H7 (cell line): ENCODE measurements around the gene FXYD3. TPM values are rescaled to one million over a fixed set of nuclear protein-coding genes. Genes with fewer than 3 reads are reported as not detected.
"Not testable (repeated sequence)": the region's sequence is repeated elsewhere in the genome, so short reads cannot be mapped to it uniquely, and the experiment has no call there.

Experiments used
- DNase-seq: peaks from one replicate; pipeline ENCODE4 v3.0.0; 2012
- H3K27me3 ChIP-seq: 2 replicates; pipeline ENCODE4 v1.6.0; 2011; ENCODE audit warnings: mild to moderate bottlenecking, low read length; ENCODE audit not compliant: control insufficient read depth, insufficient read depth
- H3K36me3 ChIP-seq: replicated peaks from 2 replicates; pipeline ENCODE4 v1.5.1; 2011; ENCODE audit warnings: low read length; ENCODE audit not compliant: control insufficient read depth, insufficient read depth
- H3K4me3 ChIP-seq: 2 replicates; pipeline ENCODE4 v1.5.1; 2011; ENCODE audit warnings: low read depth, mild to moderate bottlenecking, control low read depth, low read length, moderate library complexity; ENCODE audit not compliant: insufficient read depth
- total RNA-seq: library from RNA; depleted of rRNA; stranded (reverse); fragments of >200 nt; shearing (Covaris generic); gene quantifications from 2 replicates; pipeline ENCODE4 v1.2.3, GENCODE V29; 2014

The FXYD3 gene
- total RNA-seq, 1 experiment from 2014 or later: not detected

GRCh38 chr19:35122687-35123551, 7.3 kb downstream of the FXYD3 start:
- no peaks in the 10 kb centered on the region for H3K36me3 ChIP-seq
- no peak overlapping the region for H3K4me3 ChIP-seq
- no peaks in the 10 kb centered on the region for H3K27me3 ChIP-seq
- peak; percentile 75 for DNase-seq

- DNase-seq: no peak
- H3K36me3 ChIP-seq: no peaks in the 10 kb centered on the region
- H3K27me3 ChIP-seq: no peaks in the 10 kb centered on the region
- H3K4me3 ChIP-seq: no peak overlapping the region
These were observed 8.0 kb downstream of the FXYD3 start for GRCh38 chr19:35123573-35123972.

- no peaks in the 10 kb centered on the region for H3K27me3 ChIP-seq
- no peaks in the 10 kb centered on the region for H3K36me3 ChIP-seq
- DNase-seq: no peak
- peak overlapping the region; percentile 17; the same call in 1 of the 2 replicates for H3K4me3 ChIP-seq
These were observed 8.8 kb downstream of the FXYD3 start for GRCh38 chr19:35124098-35125060.

GRCh38 chr19:35125270-35125717, 9.7 kb downstream of the FXYD3 start:
- DNase-seq: no peak
- Histone ChIP-seq H3K36me3 (no peaks in the 10 kb centered on the region), H3K27me3 (no peaks in the 10 kb centered on the region), H3K4me3 (no peak overlapping the region)

GRCh38 chr19:35125749-35126623, 10.4 kb downstream of the FXYD3 start:
- H3K36me3 ChIP-seq: no peaks in the 10 kb centered on the region
- no peaks in the 10 kb centered on the region for H3K27me3 ChIP-seq
- H3K4me3 ChIP-seq: no peak overlapping the region
- no peak for DNase-seq

- no peak overlapping the region for H3K4me3 ChIP-seq
- no peaks in the 10 kb centered on the region for H3K36me3 ChIP-seq
- no peaks in the 10 kb centered on the region for H3K27me3 ChIP-seq
- DNase-seq: peak; percentile 71
These were observed 11.0 kb downstream of the FXYD3 start for GRCh38 chr19:35126624-35126959.

- H3K27me3 ChIP-seq: no peaks in the 10 kb centered on the region
- H3K4me3 ChIP-seq: no peak overlapping the region
- H3K36me3 ChIP-seq: no peaks in the 10 kb centered on the region
- DNase-seq: no peak
These were observed 12.2 kb downstream of the FXYD3 start for GRCh38 chr19:35127871-35128270.

- no peak for DNase-seq
- Histone ChIP-seq H3K4me3 (no peak overlapping the region), H3K27me3 (no peaks in the 10 kb centered on the region), H3K36me3 (no peaks in the 10 kb centered on the region)
These were observed 12.9 kb downstream of the FXYD3 start for GRCh38 chr19:35128398-35129057.

GRCh38 chr19:35129724-35130274, 14.2 kb downstream of the FXYD3 start:
- not testable (repeated sequence) for H3K27me3 ChIP-seq, DNase-seq

GRCh38 chr19:35130761-35131720, 15.4 kb downstream of the FXYD3 start:
- Histone ChIP-seq H3K36me3 (no peaks in the 10 kb centered on the region), H3K27me3 (no peaks in the 10 kb centered on the region), H3K4me3 (no peak overlapping the region)
- no peak for DNase-seq

More at GRCh38 chr19:35129724-35130274, 14.2 kb downstream of the FXYD3 start:
- not testable (repeated sequence) for H3K36me3 ChIP-seq, H3K4me3 ChIP-seq

GRCh38 chr19:35132254-35132653, 16.6 kb downstream of the FXYD3 start:
- Histone ChIP-seq H3K27me3 (no peaks in the 10 kb centered on the region), H3K36me3 (no peaks in the 10 kb centered on the region), H3K4me3 (no peak overlapping the region)
- DNase-seq: no peak

- Histone ChIP-seq H3K36me3 (no peaks in the 10 kb centered on the region), H3K27me3 (no peaks in the 10 kb centered on the region), H3K4me3 (no peak overlapping the region)
- no peak for DNase-seq
These were observed 18.2 kb downstream of the FXYD3 start for GRCh38 chr19:35133826-35134225.
